Hematopoietic multipotent progenitor cell (in vitro differentiated cells): ENCODE results near the gene NRP2. TPM values are rescaled to one million over a fixed set of nuclear protein-coding genes. Genes with fewer than 3 reads are reported as not detected.

Source experiments
- DNase-seq, 3 donors: peaks; one replicate each; pipeline ENCODE4 v3.0.0-alpha.2; 2011 to 2015; ENCODE audit warnings: low read depth in 2 of 3, low spot score in 2 of 3
- total RNA-seq: library from RNA; depleted of rRNA; stranded (reverse); fragments of >200 nt; gene quantifications from one replicate; pipeline ENCODE4 v1.2.3, GENCODE V29; 2012

The NRP2 gene
- total RNA-seq, 1 donor = 1.9 TPM

GRCh38 chr2:205800224-205800623 is 117.9 kb downstream of the NRP2 start:
- no peak for DNase-seq

- no peak for DNase-seq
These were observed 118.5 kb downstream of the NRP2 start for GRCh38 chr2:205800773-205801172.

GRCh38 chr2:205802065-205802464 is 119.8 kb downstream of the NRP2 start:
- no peak for DNase-seq

GRCh38 chr2:205802941-205803340 is 120.6 kb downstream of the NRP2 start:
- peak in 1 of 3 donors; percentile 38 for DNase-seq

GRCh38 chr2:205803500-205803899 is 121.2 kb downstream of the NRP2 start:
- peak in 1 of 3 donors; percentile 64 for DNase-seq

GRCh38 chr2:205805136-205805535 is 122.8 kb downstream of the NRP2 start:
- no peak for DNase-seq

- DNase-seq = no peak
These were observed 124.0 kb downstream of the NRP2 start for GRCh38 chr2:205806143-205806905.

GRCh38 chr2:205807229-205807628 is 124.9 kb downstream of the NRP2 start:
- DNase-seq = no peak

- DNase-seq = no peak
These were observed 125.5 kb downstream of the NRP2 start for GRCh38 chr2:205807758-205808157.

- DNase-seq = no peak
These were observed 126.3 kb downstream of the NRP2 start for GRCh38 chr2:205808486-205809121.

DNA sequence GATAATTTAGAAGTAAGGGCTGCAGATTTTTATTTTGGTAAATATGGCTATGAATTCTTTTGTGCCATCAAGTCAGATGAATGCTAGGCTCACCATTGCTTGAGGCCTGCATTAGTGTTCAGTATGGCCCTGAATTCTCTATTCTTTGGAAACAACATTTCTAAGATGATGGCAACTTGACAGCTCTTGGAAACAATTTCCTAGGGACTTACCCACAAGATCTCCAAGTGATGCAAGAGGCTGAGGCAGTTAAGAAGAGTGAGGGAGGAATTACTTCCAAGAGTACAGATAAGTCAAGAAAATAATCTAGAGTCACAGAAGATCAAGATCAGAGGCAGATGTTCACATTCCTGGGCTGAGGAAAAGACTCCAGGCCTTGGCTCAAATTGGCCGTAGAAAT is 129.1 kb downstream of the NRP2 start:
- no peak for DNase-seq

GRCh38 chr2:205814039-205814364 is 131.7 kb downstream of the NRP2 start:
- no peak for DNase-seq

- no peak for DNase-seq
These were observed 133.4 kb downstream of the NRP2 start for GRCh38 chr2:205815673-205816072.

DNA sequence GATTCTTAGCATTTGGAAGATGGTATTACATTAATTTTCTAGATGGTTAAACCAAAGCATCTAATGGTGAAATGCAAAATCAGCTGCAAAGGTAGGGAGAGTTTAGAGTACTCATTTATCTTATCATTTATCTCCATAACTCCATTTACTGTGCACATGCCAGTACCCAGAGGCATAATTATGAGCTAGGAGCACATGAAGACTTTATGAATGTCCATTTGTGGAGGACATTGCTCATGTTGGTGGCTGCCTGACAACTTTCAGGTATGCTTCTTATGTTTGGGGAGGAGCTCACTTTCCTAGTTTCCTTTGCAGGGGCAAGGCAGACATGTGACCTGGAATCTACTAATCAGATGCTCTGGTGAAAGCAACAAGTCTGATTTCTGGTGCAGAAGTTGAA is 134.0 kb downstream of the NRP2 start:
- no peak for DNase-seq

GRCh38 chr2:205822579-205822978 is 140.3 kb downstream of the NRP2 start:
- DNase-seq = no peak

- no peak for DNase-seq
These were observed 145.6 kb downstream of the NRP2 start for GRCh38 chr2:205827809-205828365.

- DNase-seq = no peak
These were observed 151.6 kb downstream of the NRP2 start for GRCh38 chr2:205833864-205834263.

GRCh38 chr2:205834796-205835195 is 152.5 kb downstream of the NRP2 start:
- no peak for DNase-seq

DNA sequence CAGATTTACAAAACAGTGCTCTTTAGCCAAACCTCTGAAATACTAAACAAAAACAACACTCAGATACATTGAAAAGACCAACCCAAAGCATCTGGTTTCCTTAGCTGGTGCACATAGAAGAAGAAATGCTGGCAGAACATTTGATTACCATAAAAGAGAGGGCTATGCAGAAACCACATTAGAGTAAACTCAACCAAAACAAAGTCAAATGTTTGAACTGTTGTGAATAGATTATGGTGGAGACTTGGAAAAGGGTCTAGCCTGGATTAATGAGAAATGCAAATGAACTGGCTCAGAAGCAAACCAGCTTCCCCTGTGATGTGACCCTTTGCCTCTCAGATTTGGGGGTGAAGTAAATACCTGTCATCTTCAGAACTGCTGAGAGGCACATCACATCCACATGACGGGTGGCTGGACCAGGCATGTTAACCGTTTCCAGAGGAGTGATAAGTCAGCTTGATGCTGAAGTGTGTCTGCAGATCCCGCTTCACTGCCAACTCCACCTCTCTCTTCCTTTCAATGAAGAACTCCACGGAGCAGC is 153.0 kb downstream of the NRP2 start:
- no peak for DNase-seq

DNA sequence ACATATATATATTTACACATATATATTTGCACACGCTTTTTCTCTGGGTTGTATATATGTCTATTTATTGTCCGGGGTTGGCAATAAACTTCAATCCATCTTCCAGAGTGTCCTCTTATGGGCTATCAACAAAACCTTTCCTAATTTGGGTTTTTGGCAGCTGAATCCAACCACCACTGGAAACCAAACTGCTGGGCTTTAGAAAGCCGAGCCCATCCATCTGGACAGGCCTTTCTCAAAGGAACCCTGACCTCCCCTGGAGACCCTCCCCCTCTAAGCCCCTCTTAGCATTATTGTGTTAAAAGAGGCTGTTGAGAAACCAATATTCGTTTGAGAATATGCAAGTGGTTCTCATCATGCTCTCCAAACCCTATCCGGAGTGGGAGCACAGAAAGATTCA is 153.6 kb downstream of the NRP2 start:
- DNase-seq = no peak

DNA sequence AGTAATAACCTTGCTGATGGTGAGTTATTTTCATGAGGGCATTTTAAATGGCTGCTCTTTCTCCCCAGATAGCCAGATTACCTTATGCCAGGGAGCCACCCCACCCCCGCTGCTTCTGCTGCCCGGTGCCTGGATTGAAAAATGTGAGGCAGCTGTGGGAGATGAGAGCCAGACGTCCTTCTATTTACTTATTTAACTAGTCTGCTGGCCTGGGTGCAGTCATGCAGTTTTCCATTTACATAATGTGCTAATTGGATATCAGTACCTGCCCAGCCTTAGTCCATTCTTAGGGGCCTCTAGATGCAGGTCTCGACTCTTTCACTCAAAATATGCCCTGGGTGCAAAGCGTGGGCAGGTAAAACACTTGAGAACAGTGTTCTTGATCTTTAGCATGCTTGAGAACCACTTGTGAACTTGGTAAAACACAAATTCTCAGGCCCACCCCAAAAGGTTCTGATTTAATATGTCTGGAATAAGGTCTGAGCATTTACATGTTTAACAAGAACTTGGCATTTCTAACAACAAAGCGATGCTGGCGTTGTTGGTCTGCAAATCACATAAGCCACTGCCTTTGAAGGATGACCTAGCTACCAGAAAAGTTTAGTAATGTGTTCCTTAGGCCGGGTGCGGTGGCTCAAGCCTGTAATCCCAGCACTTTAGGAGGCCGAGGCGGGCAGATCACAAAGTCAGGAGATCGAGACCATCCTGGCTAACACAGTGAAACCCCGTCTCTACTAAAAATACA is 154.3 kb downstream of the NRP2 start:
- no peak for DNase-seq
